GM12878 (cell line): Measurements from ENCODE around the gene NAV3. TPM values are rescaled to one million over a fixed set of nuclear protein-coding genes. Genes with fewer than 3 reads are reported as not detected.

ENCODE experiments used
- ATAC-seq: fragments of 200-7000 bp; cut with Tn5 transposase; 3 replicates; pipeline ENCODE4 v1.9.1; 2020; ENCODE audit warnings: mild to moderate bottlenecking, moderate library complexity
- BruUV-seq: library from RNA; stranded (reverse); fragments of 400-500 nt; replicated peaks from 2 replicates; lab custom pipeline; 2021; lab: Mats Ljungman, UMichigan
- CTCF ChIA-PET: fragments of 300-600 bp; sonication (Branson Sonifier 250); formaldehyde crosslinking; extraction: SDS; loops from one replicate; lab custom pipeline; 2021; ENCODE audit warnings: inconsistent platforms; lab: Yijun Ruan, JAX
- POLR2A ChIA-PET: fragments of 350-600 bp; formaldehyde crosslinking; extraction: SDS; loops from one replicate; lab custom pipeline; 2021; ENCODE audit warnings: inconsistent platforms; lab: Charles Lee
- RAD21 ChIA-PET: fragments of 300-600 bp; sonication (Branson Sonifier 250); formaldehyde crosslinking; loops from one replicate; lab custom pipeline; 2023; ENCODE audit warnings: antibody characterized with exemption; ENCODE audit not compliant: unreplicated experiment; lab: Charles Lee
- SMC1A ChIA-PET: fragments of 300-600 bp; sonication (Branson Sonifier 250); formaldehyde crosslinking; loops from one replicate; lab custom pipeline; 2023; ENCODE audit not compliant: unreplicated experiment, uncharacterized antibody; lab: Charles Lee
- DNase-seq: peaks from one replicate; pipeline ENCODE4 v3.0.0-alpha.2; 2011; ENCODE audit warnings: low read depth, low spot score
- FAIRE-seq: peaks from 3 replicates; lab custom pipeline; 2011; peaks lifted over from hg19 to GRCh38; lab: Jason Lieb, UNC
- H2AFZ ChIP-seq: 2 replicates; pipeline ENCODE4 v1.6.0; 2011; ENCODE audit warnings: low read depth, low read length, control low read depth; ENCODE audit not compliant: control insufficient read depth
- H3K27ac ChIP-seq: 2 replicates; pipeline ENCODE4 v1.5.1; 2011; ENCODE audit warnings: control low read depth; ENCODE audit not compliant: control insufficient read depth, insufficient read depth
- H3K27me3 ChIP-seq, 2 experiments: replicated peaks in 1 of 2; 2 replicates each; pipeline versions ENCODE4 v1.6.0 to v1.6.1; 2011; ENCODE audit warnings: low read length in 1 of 2; ENCODE audit not compliant: control insufficient read depth in 2 of 2, insufficient read depth in 2 of 2
- H3K36me3 ChIP-seq, 2 experiments: 2 replicates each; pipeline ENCODE4 v1.5.1; 2011; ENCODE audit warnings: low read length in 1 of 2; ENCODE audit not compliant: control insufficient read depth in 2 of 2, insufficient read depth in 2 of 2
- H3K4me1 ChIP-seq: 2 replicates; pipeline ENCODE4 v1.6.1; 2011; ENCODE audit warnings: mild to moderate bottlenecking, low read length, moderate library complexity, mixed read lengths; ENCODE audit not compliant: control insufficient read depth, insufficient read depth
- H3K4me2 ChIP-seq: 2 replicates; pipeline ENCODE4 v1.6.0; 2011; ENCODE audit warnings: control low read depth; ENCODE audit not compliant: control insufficient read depth, insufficient read depth
- H3K4me3 ChIP-seq: fragments of 200-600 bp; sonication (generic); 2 replicates; pipeline ENCODE4 v1.5.1; 2016
- H3K79me2 ChIP-seq: 2 replicates; pipeline ENCODE4 v1.6.0; 2011; ENCODE audit warnings: low read length; ENCODE audit not compliant: control insufficient read depth, insufficient read depth
- H3K9ac ChIP-seq: 2 replicates; pipeline ENCODE4 v1.8.0; 2011; ENCODE audit warnings: low read length, control low read depth, mixed read lengths; ENCODE audit not compliant: control insufficient read depth, insufficient read depth
- H3K9me3 ChIP-seq: replicated peaks from 3 replicates; pipeline ENCODE4 v1.5.1; 2011; ENCODE audit warnings: mild to moderate bottlenecking, low read length; ENCODE audit not compliant: control insufficient read depth, insufficient read depth
- H4K20me1 ChIP-seq: 2 replicates; pipeline ENCODE4 v1.6.0; 2011; ENCODE audit not compliant: control insufficient read depth, insufficient read depth
- BMI1 ChIP-seq: fragments of 450-650 bp; IDR thresholded peaks from 2 replicates; pipeline ENCODE4 v1.6.1; 2016; ENCODE audit warnings: mild to moderate bottlenecking, moderate library complexity, borderline replicate concordance
- E2F4 ChIP-seq: IDR thresholded peaks from 2 replicates; pipeline ENCODE4 v1.6.1; 2012; ENCODE audit warnings: low read depth, low read length, improper control_type of control experiment
- EGR1 ChIP-seq, 2 experiments: IDR thresholded peaks; 1 replicate in 1 of 2; 2 replicates in 1 of 2; pipeline ENCODE4 v1.6.1; 2011 to 2012; ENCODE audit warnings: low read depth in 2 of 2, low read length in 2 of 2, borderline replicate concordance in 1 of 2, mild to moderate bottlenecking in 1 of 2, moderate library complexity in 1 of 2
- HDGF ChIP-seq: fragments of 450-650 bp; IDR thresholded peaks from 2 replicates; pipeline ENCODE4 v1.6.1; 2016; ENCODE audit warnings: antibody characterized with exemption
- RCOR1 ChIP-seq: conservative IDR thresholded peaks from 2 replicates; pipeline ENCODE4 v1.6.1; 2012; ENCODE audit warnings: low read depth, low read length, improper control_type of control experiment
- SMAD5 ChIP-seq: IDR thresholded peaks from 2 replicates; pipeline ENCODE4 v1.6.1; 2016; ENCODE audit warnings: antibody characterized with exemption, low read depth
- YBX1 ChIP-seq: fragments of 450-650 bp; IDR thresholded peaks from 2 replicates; pipeline ENCODE4 v1.6.1; 2016; ENCODE audit warnings: antibody characterized with exemption
- WGBS: methylation state at CpG from one replicate; pipeline ENCODE4 v1.1.6; 2016; ENCODE audit warnings: low lambda C conversion rate; ENCODE audit not compliant: insufficient replicate concordance, insufficient coverage; ENCODE audit errors: missing lambda C conversion rate; 5-methylcytosine and 5-hydroxymethylcytosine counted together
- in situ Hi-C: fragments of 300-500 bp; cut with MboI; formaldehyde crosslinking; loops from 9 replicates; pipeline ENCODE4 v1.14.3; 2018; ENCODE audit warnings: mixed read lengths
- intact Hi-C: fragments of 100-400 bp; cut with micrococcal nuclease; formaldehyde crosslinking; loops from one replicate; pipeline ENCODE4 v1.14.2; 2022; ENCODE audit not compliant: unreplicated experiment
- polyA plus RNA-seq, 11 experiments: library from polyadenylated mRNA; depleted of rRNA in 4 of 11; unstranded in 6 of 11; stranded (reverse) in 5 of 11; fragments of >200 nt; fragmentation: Nextera tagmentation in 4 of 11; fragmentation: Illumina TruSeq in 1 of 11; extraction: Ambion mirVana in 4 of 11; extraction: Trizol in 1 of 11; gene quantifications; 1 replicate in 1 of 11; 2 replicates in 10 of 11; pipeline versions ENCODE4 v1.2.1 to v1.2.3, GENCODE V29; 2011 to 2016; ENCODE audit warnings: inconsistent platforms in 2 of 11, missing spikeins in 2 of 11, low read depth in 1 of 11
- total RNA-seq, 4 experiments: library from RNA; depleted of rRNA in 3 of 4; stranded (reverse); fragments of >200 nt in 3 of 4; fragmentation: Illumina TruSeq in 1 of 4; extraction: Trizol in 1 of 4; gene quantifications; 2 replicates each; pipeline versions ENCODE4 v1.2.1 to v1.2.3, GENCODE V29; 2013 to 2021

The NAV3 gene
- total and polyA plus RNA-seq, 10 of the 15 experiments (the other 5 are each of a cell fraction or from before 2014, with no cell fraction given), result 0.05 to 0.51 (median 0.22) TPM; not detected in 1

GRCh38 chr12:78115889-78116288, 285.2 kb downstream of the NAV3 start:
- RAD21 ChIA-PET, result no interaction called here
- no peak for FAIRE-seq
- POLR2A ChIA-PET, result no interaction called here
- H2AFZ ChIP-seq, result no peak overlapping the region
- intact Hi-C loops, result no loop called here
- TF ChIP-seq RCOR1 (no peak), SMAD5 (no peak), YBX1 (no peak), EGR1 (IDR thresholded peaks at IDR 0.05; ENCODE audit: borderline replicate concordance in 1 of 2, low read depth in 2 of 2, low read length in 2 of 2) (no peak), BMI1 (no peak), E2F4 (no peak), HDGF (no peak)
- TF ChIP-seq, all 136 proteins: peak for 0
- H3K9me3 ChIP-seq, result no peaks in the 10 kb centered on the region; the same call in 2 of the 3 replicates
- H3K36me3 ChIP-seq, result no peaks in the 10 kb centered on the region
- no peaks in the 10 kb centered on the region for H4K20me1 ChIP-seq
- ChIA-PET CTCF (interaction anchor here (0.8 to 6.0 kb wide), 3 partner anchors 79 to 120 kb away, joined by 3 to 47 read pairs (median 5); no protein-coding TSS in a partner anchor), SMC1A (no interaction called here)
- H3K4me2 ChIP-seq, result no peak overlapping the region
- no peaks in the 10 kb centered on the region for H3K27me3 ChIP-seq
- no peak overlapping the region for H3K27ac ChIP-seq
- BruUV-seq, result no TSS peak
- no peaks in the 10 kb centered on the region for H3K79me2 ChIP-seq
- in situ Hi-C loops, result no loop called here
- DNase-seq, result no peak
- no peak overlapping the region for H3K4me3 ChIP-seq
- ATAC-seq, result no peak
- no peaks in the 10 kb centered on the region for H3K4me1 ChIP-seq
- no peak overlapping the region for H3K9ac ChIP-seq
- WGBS, result 4% methylated on average over 1 of the region's 1 CpG
